CD4-positive, CD25-positive, alpha-beta regulatory T cell (primary cell): ENCODE measurements around the gene NFIC. TPM values are rescaled to one million over a fixed set of nuclear protein-coding genes. Genes with fewer than 3 reads are reported as not detected.

Source experiments
- ATAC-seq, 2 donors: fragments of 150-1000 bp; cut with Tn5 transposase; one replicate each; pipeline ENCODE4 v1.10.0; 2021; ENCODE audit warnings: low read depth in 2 of 2, moderate number of reproducible peaks in 2 of 2, moderate library complexity in 1 of 2
- DNase-seq, 3 donors: peaks; one replicate each; pipeline versions ENCODE4 v3.0.0 to v3.0.0-alpha.2; 2012 to 2022; ENCODE audit warnings: mixed read lengths in 1 of 3
- H3K27ac ChIP-seq: one replicate; pipeline ENCODE4 v1.7.0; 2013; ENCODE audit warnings: mild to moderate bottlenecking, low read length; ENCODE audit not compliant: insufficient read depth, poor library complexity, severe bottlenecking
- H3K27me3 ChIP-seq: one replicate; pipeline ENCODE4 v1.7.0; 2013; ENCODE audit warnings: low read length; ENCODE audit not compliant: control insufficient read depth, insufficient read depth
- H3K36me3 ChIP-seq: one replicate; pipeline ENCODE4 v1.7.0; 2013; ENCODE audit warnings: mild to moderate bottlenecking, low read length, moderate library complexity; ENCODE audit not compliant: control insufficient read depth, insufficient read depth
- H3K4me1 ChIP-seq: 2 replicates; pipeline ENCODE4 v1.7.0; 2013; ENCODE audit warnings: mild to moderate bottlenecking, low read length; ENCODE audit not compliant: insufficient read depth, control insufficient read depth, poor library complexity, severe bottlenecking
- H3K4me3 ChIP-seq: one replicate; pipeline ENCODE4 v1.7.0; 2013; ENCODE audit warnings: low read depth, mild to moderate bottlenecking, low read length, moderate library complexity
- H3K9me3 ChIP-seq, 2 experiments: 1 replicate in 1 of 2; 2 replicates in 1 of 2; pipeline ENCODE4 v1.7.0; 2013; ENCODE audit warnings: low read length in 2 of 2, mild to moderate bottlenecking in 1 of 2, moderate library complexity in 1 of 2; ENCODE audit not compliant: control insufficient read depth in 2 of 2
- H3K27ac Mint-ChIP-seq, 3 donors: one replicate each; pipeline ENCODE4 v1.8.0; 2020 to 2022; ENCODE audit warnings: mild to moderate bottlenecking in 3 of 3, mixed read lengths in 3 of 3, moderate library complexity in 2 of 3
- H3K27me3 Mint-ChIP-seq: one replicate; pipeline ENCODE4 v1.8.0; 2022; ENCODE audit warnings: mild to moderate bottlenecking, mixed read lengths
- H3K36me3 Mint-ChIP-seq: one replicate; pipeline ENCODE4 v1.8.0; 2020; ENCODE audit warnings: mixed read lengths
- H3K4me1 Mint-ChIP-seq, 4 donors: one replicate each; pipeline ENCODE4 v1.8.0; 2020 to 2022; ENCODE audit warnings: mixed read lengths in 4 of 4, mild to moderate bottlenecking in 1 of 4
- H3K4me3 Mint-ChIP-seq, 4 donors: one replicate each; pipeline ENCODE4 v1.8.0; 2020 to 2022; ENCODE audit warnings: mild to moderate bottlenecking in 4 of 4, mixed read lengths in 4 of 4, moderate library complexity in 3 of 4
- H3K9me3 Mint-ChIP-seq, 7 donors: one replicate each; pipeline ENCODE4 v1.8.0; 2020 to 2022; ENCODE audit warnings: mixed read lengths in 7 of 7, mild to moderate bottlenecking in 3 of 7, moderate library complexity in 2 of 7
- polyA plus RNA-seq, 4 donors: library from polyadenylated mRNA; unstranded; fragments of 300-500 nt; fragmentation: Illumina TruSeq; gene quantifications; one replicate each; pipeline ENCODE4 v1.2.3, GENCODE V29; 2021
- total RNA-seq: library from RNA; stranded (reverse); gene quantifications from one replicate; pipeline ENCODE4 v1.2.3, GENCODE V29; 2022

NFIC gene
- total and polyA plus RNA-seq, 5 donors from 2014 or later, result 3.7 to 17.8 (median 4.2) TPM

- peak; percentile 88 to 98 (median 97) for DNase-seq
- Histone ChIP-seq H3K4me3 (peak overlapping the region; percentile 76), H3K27ac (peak overlapping the region; percentile 91), H3K9me3 (no peaks in the 10 kb centered on the region), H3K4me1 (peaks cover 11% of the 10 kb centered on the region), H3K27me3 (no peaks in the 10 kb centered on the region), H3K36me3 (no peaks in the 10 kb centered on the region)
- peak overlapping the region; percentile 97 to 99 (median 98) for H3K27ac Mint-ChIP-seq
- H3K27me3 Mint-ChIP-seq, result no peaks in the 10 kb centered on the region
- peaks cover 0 to 24% (median 12%) of the 10 kb centered on the region in 4 donors for H3K4me1 Mint-ChIP-seq
- peaks cover 0 to 1% (median 0%) of the 10 kb centered on the region in 7 donors for H3K9me3 Mint-ChIP-seq
- peak; percentile 95 for ATAC-seq
- H3K4me3 Mint-ChIP-seq, result peak overlapping the region; percentile 94 to 97 (median 96)
- H3K36me3 Mint-ChIP-seq, result no peaks in the 10 kb centered on the region
Observed at GRCh38 chr19:3434630-3435553, 68.5 kb downstream of the NFIC start.

DNA sequence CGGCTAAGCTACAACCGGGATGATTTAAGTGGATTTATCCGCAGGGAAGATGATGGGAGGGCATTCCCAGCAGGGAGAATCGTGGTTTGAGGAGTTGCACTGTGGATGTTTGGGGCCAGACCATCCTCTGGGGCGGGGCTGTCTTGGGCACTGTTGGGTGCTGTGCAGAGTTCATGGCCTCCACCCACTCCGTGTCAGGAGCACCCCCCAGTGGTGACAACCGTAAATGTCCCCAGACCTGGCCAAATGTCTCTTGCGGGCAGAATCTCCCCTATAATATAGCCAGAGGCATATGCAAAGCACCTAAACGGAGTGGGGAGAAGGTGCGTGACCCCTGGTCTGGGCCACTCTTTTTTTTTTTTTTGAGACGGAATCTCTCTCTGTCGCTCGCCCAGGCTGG is 73.7 kb downstream of the NFIC start:
- Mint-ChIP-seq H3K36me3 (no peaks in the 10 kb centered on the region), H3K9me3 (peaks cover 0 to 1% (median 0%) of the 10 kb centered on the region in 7 donors), H3K4me1 (peaks cover 0 to 12% (median 8%) of the 10 kb centered on the region in 4 donors), H3K27ac (no peak overlapping the region), H3K4me3 (peak overlapping the region in 2 of 4 donors; percentile 59 to 84), H3K27me3 (no peaks in the 10 kb centered on the region)
- Histone ChIP-seq H3K27ac (no peak overlapping the region), H3K4me1 (peaks cover 5% of the 10 kb centered on the region), H3K9me3 (no peaks in the 10 kb centered on the region), H3K4me3 (no peak overlapping the region), H3K27me3 (no peaks in the 10 kb centered on the region), H3K36me3 (no peaks in the 10 kb centered on the region)
- DNase-seq, result peak; percentile 29 to 59 (median 35)
- peak; percentile 19 to 28 for ATAC-seq

DNA sequence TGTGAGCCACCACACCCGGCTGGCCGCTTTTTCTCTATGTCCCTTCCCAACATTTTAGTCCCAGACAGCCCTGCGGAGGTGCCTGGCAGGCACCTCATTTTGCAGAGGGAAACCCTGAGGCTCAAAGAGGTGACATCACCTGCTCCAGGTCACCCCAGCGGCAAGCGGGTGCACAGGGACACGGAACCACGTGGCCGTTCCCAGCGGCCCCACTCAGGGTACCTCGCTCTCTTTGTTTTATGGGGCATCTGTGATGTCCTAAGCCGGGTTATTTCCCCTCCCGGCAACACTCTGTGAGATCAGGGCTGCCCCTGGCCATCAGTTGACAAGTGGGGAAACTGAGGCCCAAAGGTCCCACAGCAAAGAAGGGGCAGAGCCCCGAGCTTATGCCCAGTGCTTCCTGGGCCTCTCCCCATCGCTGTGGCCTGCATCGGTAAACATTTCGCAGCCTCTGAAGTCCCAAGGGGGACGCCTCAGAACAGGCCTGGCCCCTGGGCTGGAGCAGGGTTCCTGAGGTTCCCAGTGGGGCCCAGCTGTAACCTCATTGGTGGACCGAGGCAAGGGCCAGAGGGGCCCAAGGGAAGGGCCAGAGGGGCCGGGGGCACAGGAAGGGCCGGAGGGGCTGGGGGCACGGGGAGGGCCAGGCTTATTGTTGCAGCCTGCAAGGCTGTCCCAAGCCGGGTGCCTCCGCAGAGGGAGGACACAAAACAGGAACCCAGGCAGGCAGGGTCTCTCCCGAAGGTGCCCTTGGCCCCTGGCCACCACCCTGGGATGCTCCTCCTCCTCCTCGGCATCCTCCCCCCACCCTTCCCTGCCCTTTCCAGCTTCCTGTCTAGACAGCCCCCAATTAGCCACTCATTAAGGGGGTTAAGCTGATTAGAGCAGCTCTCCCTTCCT is 75.0 kb downstream of the NFIC start:
- ATAC-seq (no peak), DNase-seq (no peak)

DNA sequence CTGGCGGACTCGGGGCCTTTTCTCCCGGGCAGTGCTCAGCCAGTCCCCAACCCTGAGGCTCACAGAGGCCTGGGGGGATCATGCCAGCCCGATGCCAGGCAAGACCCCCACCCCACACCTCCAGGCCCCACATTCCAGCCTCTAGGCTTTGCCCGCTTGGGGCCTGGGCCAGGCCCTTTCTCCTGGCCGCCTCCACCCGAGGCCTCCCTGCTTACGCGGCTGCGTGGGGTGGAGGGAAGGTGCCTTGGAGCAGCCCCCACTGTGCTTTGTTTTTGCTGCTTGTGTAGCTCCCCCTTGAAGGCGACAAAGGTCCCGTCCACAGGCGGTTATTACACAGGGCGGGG is 75.6 kb downstream of the NFIC start:
- no peak overlapping the region for H3K27ac ChIP-seq

More for the DNA sequence above, 75.0 kb downstream of the NFIC start:
- H3K36me3 Mint-ChIP-seq, result no peaks in the 10 kb centered on the region
- Histone ChIP-seq H3K4me3 (no peak overlapping the region), H3K27me3 (no peaks in the 10 kb centered on the region), H3K9me3 (no peaks in the 10 kb centered on the region), H3K36me3 (no peaks in the 10 kb centered on the region), H3K27ac (no peak overlapping the region), H3K4me1 (no peaks in the 10 kb centered on the region)
- H3K9me3 Mint-ChIP-seq, result peaks cover 0 to 1% (median 0%) of the 10 kb centered on the region in 7 donors
- H3K4me1 Mint-ChIP-seq, result peaks cover 0 to 5% (median 4%) of the 10 kb centered on the region in 4 donors
- H3K4me3 Mint-ChIP-seq, result no peak overlapping the region
- no peak overlapping the region for H3K27ac Mint-ChIP-seq
- H3K27me3 Mint-ChIP-seq, result no peaks in the 10 kb centered on the region

DNA sequence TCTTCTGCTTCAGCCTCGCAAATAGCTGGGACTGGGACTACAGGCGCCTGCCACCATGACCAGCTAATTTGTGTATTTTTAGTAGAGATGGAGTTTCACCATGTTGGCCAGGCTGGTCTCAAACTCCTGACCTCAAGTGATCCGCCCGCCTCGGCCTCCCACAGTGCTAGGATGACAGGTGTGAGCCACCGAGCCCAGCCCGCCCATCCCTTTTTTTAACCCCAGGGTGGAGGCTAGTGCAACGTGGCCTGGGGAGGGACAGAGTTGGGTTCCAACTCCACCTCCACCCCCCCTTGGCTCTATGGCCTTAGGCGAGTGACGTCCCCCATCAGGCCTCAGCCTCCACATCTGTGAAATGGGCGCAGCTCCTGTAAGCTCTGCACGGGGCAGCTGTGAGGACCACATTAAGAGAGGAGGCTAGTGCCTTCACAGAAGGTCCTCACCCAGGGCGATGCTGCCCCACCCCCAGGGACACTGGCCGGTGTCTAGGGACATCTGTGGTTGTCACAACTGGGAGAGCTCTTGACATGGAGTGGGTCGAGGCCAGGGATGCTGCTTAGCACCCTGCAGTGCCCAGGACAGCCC is 76.2 kb downstream of the NFIC start:
- Histone ChIP-seq H3K4me3 (no peak overlapping the region), H3K27ac (no peak overlapping the region), H3K4me1 (no peaks in the 10 kb centered on the region), H3K9me3 (no peaks in the 10 kb centered on the region), H3K27me3 (no peaks in the 10 kb centered on the region), H3K36me3 (no peaks in the 10 kb centered on the region)
- Mint-ChIP-seq H3K36me3 (no peaks in the 10 kb centered on the region), H3K4me1 (peaks cover 0 to 5% (median 4%) of the 10 kb centered on the region in 4 donors), H3K4me3 (no peak overlapping the region), H3K9me3 (no peaks in the 10 kb centered on the region), H3K27me3 (no peaks in the 10 kb centered on the region), H3K27ac (no peak overlapping the region)
- no peak for ATAC-seq
- no peak for DNase-seq

More for the DNA sequence above, 75.6 kb downstream of the NFIC start:
- Histone ChIP-seq H3K4me1 (no peaks in the 10 kb centered on the region), H3K36me3 (no peaks in the 10 kb centered on the region), H3K9me3 (no peaks in the 10 kb centered on the region), H3K27me3 (no peaks in the 10 kb centered on the region), H3K4me3 (no peak overlapping the region)
- Mint-ChIP-seq H3K27ac (no peak overlapping the region), H3K27me3 (no peaks in the 10 kb centered on the region), H3K9me3 (peaks cover 0 to 1% (median 0%) of the 10 kb centered on the region in 7 donors), H3K4me3 (no peak overlapping the region), H3K4me1 (peaks cover 0 to 5% (median 4%) of the 10 kb centered on the region in 4 donors), H3K36me3 (no peaks in the 10 kb centered on the region)
- DNase-seq (no peak), ATAC-seq (no peak)

DNA sequence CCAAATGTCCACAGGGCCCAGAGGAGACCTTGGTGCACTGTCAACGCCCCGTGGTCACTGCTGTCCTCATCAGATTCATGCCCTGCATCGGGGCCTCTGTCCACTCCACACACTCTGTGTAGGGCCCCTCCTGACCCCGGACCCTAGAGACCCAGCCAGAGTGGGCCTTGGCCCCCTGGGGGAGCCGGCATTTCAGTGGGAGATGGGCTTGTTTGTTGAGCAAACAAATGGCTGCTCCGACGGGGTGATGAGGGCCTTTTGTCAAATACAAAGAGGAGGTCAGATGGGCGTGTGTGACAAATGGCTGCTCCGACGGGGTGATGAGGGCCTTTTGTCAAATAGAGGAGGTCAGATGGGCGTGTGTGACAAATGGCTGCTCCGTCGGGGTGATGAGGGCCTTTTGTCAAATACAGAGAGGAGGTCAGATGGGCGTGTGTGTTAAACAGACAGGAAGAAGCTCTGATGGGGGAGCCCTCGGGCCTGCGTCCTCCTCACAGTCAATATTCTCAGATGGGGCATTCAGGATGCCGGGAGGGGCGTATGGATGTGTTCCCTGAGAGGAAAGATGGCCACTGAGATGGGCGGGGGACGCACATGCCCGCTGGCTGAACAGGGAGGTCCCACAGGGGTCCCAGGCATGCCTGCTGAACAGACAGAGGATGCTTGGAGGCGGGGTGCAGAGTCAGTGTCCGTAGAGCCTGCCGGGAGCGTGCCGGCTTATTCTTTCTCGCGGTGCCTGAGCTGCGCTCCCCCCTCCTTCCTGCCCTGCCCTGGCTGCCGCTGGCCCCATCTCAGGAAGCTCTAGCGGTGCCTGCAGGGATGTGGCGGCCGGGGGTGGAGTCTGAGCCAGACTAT is 77.7 kb downstream of the NFIC start:
- no peak overlapping the region for H3K4me3 Mint-ChIP-seq
- H3K27me3 Mint-ChIP-seq, result no peaks in the 10 kb centered on the region
- Histone ChIP-seq H3K4me1 (no peaks in the 10 kb centered on the region), H3K4me3 (no peak overlapping the region), H3K36me3 (peaks cover under 1% of the 10 kb centered on the region), H3K27ac (no peak overlapping the region), H3K9me3 (no peaks in the 10 kb centered on the region), H3K27me3 (no peaks in the 10 kb centered on the region)
- peaks cover 0 to 5% (median 4%) of the 10 kb centered on the region in 4 donors for H3K4me1 Mint-ChIP-seq
- no peaks in the 10 kb centered on the region for H3K9me3 Mint-ChIP-seq
- DNase-seq, result no peak
- no peak overlapping the region for H3K27ac Mint-ChIP-seq
- no peak for ATAC-seq
- H3K36me3 Mint-ChIP-seq, result no peaks in the 10 kb centered on the region
